ENCODE results near the gene DCHS1.

DCHS1 gene

GRCh38 chr11:6611963-6612212 lies 43.7 kb downstream of the DCHS1 start:
- no peak for FAIRE-seq

GRCh38 chr11:6611092-6611962 lies 44.3 kb downstream of the DCHS1 start:
- FAIRE-seq: no peak

DNA sequence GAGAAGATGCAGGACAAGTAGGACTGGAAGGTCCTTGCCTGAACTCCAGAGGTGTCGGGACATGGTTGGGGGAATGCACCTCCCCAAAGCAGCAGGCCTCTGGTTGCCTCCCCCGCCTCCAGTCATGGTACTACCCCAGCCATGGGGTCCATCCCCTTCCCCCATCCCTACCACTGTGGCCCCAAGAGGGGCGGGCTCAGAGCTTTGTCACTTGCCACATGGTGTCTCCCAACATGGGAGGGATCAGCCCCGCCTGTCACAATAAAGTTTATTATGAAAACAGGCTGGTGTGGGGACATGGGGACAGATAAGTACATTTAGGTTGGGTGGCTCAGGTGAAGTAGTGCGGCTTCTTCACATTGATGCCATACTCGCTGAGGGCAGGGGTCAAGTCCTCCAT lies 45.0 kb downstream of the DCHS1 start:
- no peak for FAIRE-seq

- no peak for FAIRE-seq
Observed at GRCh38 chr11:6609502-6610015, 46.0 kb downstream of the DCHS1 start.

DNA sequence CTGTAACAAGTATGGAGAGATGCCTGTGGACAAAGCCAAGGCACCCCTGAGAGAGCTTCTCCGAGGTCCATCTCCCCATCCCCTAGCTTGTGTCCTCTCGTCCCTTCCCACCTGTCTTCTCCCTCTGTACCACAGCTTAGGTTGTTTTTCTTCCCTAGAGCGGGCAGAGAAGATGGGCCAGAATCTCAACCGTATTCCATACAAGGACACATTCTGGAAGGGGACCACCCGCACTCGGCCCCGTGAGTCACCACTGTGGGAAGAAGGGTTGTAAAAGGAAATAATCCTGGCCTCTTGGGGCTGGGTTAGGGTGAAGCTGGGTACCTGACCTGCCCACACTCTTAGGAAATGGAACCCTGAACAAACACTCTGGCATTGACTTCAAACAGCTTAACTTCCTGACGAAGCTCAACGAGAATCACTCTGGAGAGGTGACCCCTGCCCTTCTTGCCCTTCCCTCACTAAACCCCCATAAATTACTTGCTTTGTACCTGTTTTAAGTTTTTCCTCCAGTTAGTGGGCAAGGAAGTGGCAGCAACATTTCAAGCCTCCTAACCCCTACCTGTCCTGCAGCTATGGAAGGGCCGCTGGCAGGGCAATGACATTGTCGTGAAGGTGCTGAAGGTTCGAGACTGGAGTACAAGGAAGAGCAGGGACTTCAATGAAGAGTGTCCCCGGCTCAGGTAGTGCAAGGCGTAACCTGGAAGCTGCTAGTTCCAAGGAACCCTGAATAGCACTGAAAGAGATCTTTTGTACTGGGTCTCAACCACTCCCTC lies 46.7 kb downstream of the DCHS1 start:
- FAIRE-seq: no peak

DNA sequence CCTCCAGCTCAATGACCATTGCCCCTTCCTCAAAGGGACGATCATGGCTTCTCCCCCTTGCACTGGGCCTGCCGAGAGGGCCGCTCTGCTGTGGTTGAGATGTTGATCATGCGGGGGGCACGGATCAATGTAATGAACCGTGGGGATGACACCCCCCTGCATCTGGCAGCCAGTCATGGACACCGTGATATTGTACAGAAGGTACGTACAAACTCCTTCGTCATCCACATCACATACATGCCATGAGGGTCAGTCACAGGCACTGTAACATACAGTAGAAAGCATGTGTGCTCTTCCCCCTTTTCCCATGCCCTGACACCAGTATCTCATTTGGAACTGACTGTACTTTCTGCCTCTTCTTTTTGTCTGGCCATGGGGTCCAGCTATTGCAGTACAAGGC lies 47.6 kb downstream of the DCHS1 start:
- no peak for FAIRE-seq

- no peak for FAIRE-seq
Observed at GRCh38 chr11:6607190-6607795, 48.3 kb downstream of the DCHS1 start.

GRCh38 chr11:6606471-6607189 lies 49.0 kb downstream of the DCHS1 start:
- FAIRE-seq: peak; percentile 54

GRCh38 chr11:6604790-6605189 lies 50.8 kb downstream of the DCHS1 start:
- FAIRE-seq: no peak

- no peak for FAIRE-seq
Observed at GRCh38 chr11:6604081-6604626, 51.5 kb downstream of the DCHS1 start.

GRCh38 chr11:6603287-6604080 lies 52.1 kb downstream of the DCHS1 start, which contains the start of the genes ILK and RRP8:
Gene ILK, plus strand, starts transcription at chr11:6603774. Its CDS starts 498 bp downstream, at chr11:6604272.
Gene RRP8, minus strand, starts transcription at chr11:6603616. Its CDS starts 114 bp downstream, at chr11:6603502.
- no peak for FAIRE-seq

- no peak for FAIRE-seq
Observed at GRCh38 chr11:6602096-6602940, 53.3 kb downstream of the DCHS1 start.

GRCh38 chr11:6601041-6601461 lies 54.6 kb downstream of the DCHS1 start:
- no peak for FAIRE-seq

GRCh38 chr11:6599881-6600390 lies 55.7 kb downstream of the DCHS1 start:
- FAIRE-seq: no peak

- no peak for FAIRE-seq
Observed at GRCh38 chr11:6599449-6599848, 56.2 kb downstream of the DCHS1 start.

DNA sequence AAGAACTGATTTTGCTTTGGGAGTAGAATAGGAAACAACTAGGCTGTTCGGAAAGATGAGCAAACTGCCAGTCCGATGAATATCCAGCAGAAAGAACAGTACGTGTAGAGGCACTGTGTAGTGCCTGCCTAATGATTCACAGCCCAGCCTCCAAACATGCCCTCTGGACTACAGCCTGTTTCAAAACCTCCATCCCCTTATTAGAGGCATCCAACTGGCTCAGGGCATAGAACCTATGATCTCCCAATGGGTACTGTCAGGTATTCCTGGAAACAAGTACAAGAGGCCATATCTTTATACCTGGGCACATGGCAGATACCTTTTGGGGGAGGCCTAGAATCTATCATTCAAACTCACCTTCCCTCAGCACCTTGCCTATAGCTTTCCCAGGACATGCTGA lies 57.1 kb downstream of the DCHS1 start:
- FAIRE-seq: no peak

DNA sequence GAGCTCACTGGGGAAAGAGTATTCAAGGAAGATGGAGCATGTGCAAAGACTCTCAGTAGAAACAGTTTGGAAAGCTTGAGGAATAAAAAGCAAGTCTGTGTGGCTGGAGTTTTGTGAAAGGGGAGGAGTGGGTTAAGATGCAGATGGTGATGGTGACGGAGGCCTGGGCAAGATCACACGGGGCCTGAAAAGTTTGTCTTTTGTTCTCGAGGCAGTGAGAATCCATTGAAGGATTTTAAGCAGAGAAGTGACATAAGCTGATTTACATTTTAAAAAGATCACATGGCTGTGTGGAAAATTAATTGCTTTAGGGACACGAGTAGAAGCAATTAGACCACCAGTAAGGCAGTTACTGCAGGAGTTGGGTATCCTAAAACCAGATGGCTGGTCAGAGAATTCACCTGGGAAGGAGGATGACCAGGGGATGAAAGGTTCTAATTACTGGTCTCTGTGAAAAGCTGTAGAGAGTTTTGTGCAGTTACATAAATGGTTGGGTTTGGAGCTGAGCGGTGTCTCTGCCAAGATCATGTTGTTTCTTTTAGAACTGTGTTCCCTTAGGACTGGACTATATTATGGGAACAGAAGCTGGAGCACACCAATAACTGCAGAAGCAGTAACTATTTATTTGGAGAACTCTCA lies 59.3 kb downstream of the DCHS1 start:
- no peak for FAIRE-seq

DNA sequence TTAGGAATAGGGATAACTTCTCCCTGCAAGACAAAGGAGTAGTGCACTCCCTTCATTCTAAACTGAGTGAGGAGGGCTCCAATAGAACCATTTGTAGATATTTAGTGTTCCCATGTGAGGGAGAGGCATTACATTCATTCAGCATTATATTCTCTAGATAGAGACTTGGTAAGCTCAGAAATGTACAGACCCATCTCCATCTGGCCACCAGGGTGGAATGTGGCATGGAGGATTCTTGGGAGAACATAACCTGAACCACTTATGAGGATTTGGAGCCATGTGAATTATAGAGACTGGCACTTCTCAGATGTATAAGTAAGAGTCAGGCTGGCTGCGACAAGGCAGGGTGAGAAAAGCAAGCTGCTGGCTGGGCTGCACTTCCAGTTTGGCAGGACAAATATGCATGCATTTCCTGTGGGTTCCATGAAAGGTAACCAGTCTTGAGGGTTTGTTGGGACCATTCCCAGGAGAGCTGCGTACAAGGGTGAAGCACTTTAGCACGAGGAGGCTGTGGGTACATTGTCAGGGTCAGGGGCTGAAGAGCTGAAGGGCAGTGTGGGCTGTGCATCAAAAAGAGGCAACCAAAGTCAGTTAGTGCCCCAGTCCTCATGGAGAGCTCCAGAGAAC lies 61.4 kb downstream of the DCHS1 start:
- no peak for FAIRE-seq

DNA sequence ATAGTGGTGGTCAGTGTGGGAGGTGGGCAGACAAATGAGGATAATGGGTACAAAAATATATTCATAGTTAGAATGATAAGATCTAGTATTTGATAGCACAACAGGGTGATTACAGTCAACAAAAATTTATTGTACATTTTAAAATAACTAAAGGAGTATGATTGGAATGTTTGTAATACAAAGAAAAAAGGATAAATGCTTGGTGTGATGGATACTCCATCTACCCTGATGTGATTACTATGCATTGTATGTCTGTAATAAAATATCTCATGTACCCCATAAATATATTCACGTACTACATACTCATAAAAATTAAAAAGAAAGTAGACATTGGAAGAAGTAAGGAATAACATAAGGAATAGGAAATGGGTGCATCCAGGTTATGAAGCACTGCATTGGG lies 67.6 kb downstream of the DCHS1 start:
- no peak for FAIRE-seq
